MM.1S (cell line): ENCODE data around the gene SYT3.

Experiments
- DNase-seq: peaks from one replicate; pipeline ENCODE4 v3.0.0-alpha.2; 2015
- H2AFZ ChIP-seq: fragments of 300-600 bp; sonication (generic); 2 replicates; pipeline ENCODE4 v1.6.0; 2016; ENCODE audit warnings: antibody characterized with exemption, low read length
- H3F3A ChIP-seq: fragments of 300-600 bp; sonication (generic); 2 replicates; pipeline ENCODE4 v1.6.1; 2016; ENCODE audit warnings: mild to moderate bottlenecking, antibody characterized with exemption, low read length, moderate library complexity, mixed read lengths; ENCODE audit not compliant: insufficient read depth
- H3K27ac ChIP-seq: fragments of 300-600 bp; sonication (generic); 2 replicates; pipeline ENCODE4 v1.5.1; 2016; ENCODE audit warnings: mild to moderate bottlenecking, low read length
- H3K27me3 ChIP-seq: fragments of 300-600 bp; sonication (generic); replicated peaks from 2 replicates; pipeline ENCODE4 v1.6.0; 2016; ENCODE audit warnings: low read length; ENCODE audit not compliant: insufficient read depth
- H3K36me3 ChIP-seq: fragments of 300-600 bp; sonication (generic); replicated peaks from 2 replicates; pipeline ENCODE4 v1.6.1; 2016; ENCODE audit warnings: mild to moderate bottlenecking, low read length, mixed read lengths; ENCODE audit not compliant: insufficient read depth
- H3K4me1 ChIP-seq: fragments of 300-600 bp; sonication (generic); 2 replicates; pipeline ENCODE4 v1.6.1; 2016; ENCODE audit warnings: low read length, mixed read lengths
- H3K4me2 ChIP-seq: fragments of 300-600 bp; sonication (generic); 2 replicates; pipeline ENCODE4 v1.6.0; 2016; ENCODE audit warnings: low read depth, low read length
- H3K4me3 ChIP-seq: fragments of 300-600 bp; sonication (generic); 2 replicates; pipeline ENCODE4 v1.5.1; 2016; ENCODE audit warnings: low read length, mixed read lengths
- H3K79me2 ChIP-seq: fragments of 300-600 bp; sonication (generic); 2 replicates; pipeline ENCODE4 v1.6.1; 2016; ENCODE audit warnings: mixed run types, low read length, mixed read lengths
- H3K9ac ChIP-seq: fragments of 300-600 bp; sonication (generic); 2 replicates; pipeline ENCODE4 v1.6.1; 2016; ENCODE audit warnings: low read length, mixed read lengths
- H3K9me2 ChIP-seq: fragments of 300-600 bp; sonication (generic); replicated peaks from 2 replicates; pipeline ENCODE4 v1.6.1; 2016; ENCODE audit warnings: mild to moderate bottlenecking, low read length, mixed read lengths; ENCODE audit not compliant: insufficient read depth
- H3K9me3 ChIP-seq: fragments of 300-600 bp; sonication (generic); replicated peaks from 2 replicates; pipeline ENCODE4 v1.6.1; 2016; ENCODE audit warnings: mild to moderate bottlenecking, low read length, mixed read lengths; ENCODE audit not compliant: insufficient read depth
- H4K20me1 ChIP-seq: fragments of 300-600 bp; sonication (generic); 2 replicates; pipeline ENCODE4 v1.6.1; 2016; ENCODE audit warnings: mild to moderate bottlenecking, low read length, moderate library complexity, mixed read lengths; ENCODE audit not compliant: insufficient read depth
- EZH2 ChIP-seq: fragments of 300-600 bp; sonication (generic); optimal IDR thresholded peaks from 2 replicates; pipeline ENCODE3; 2017; ENCODE audit warnings: low read depth, mild to moderate bottlenecking, antibody characterized with exemption, low read length, mixed read lengths
- EZH2phosphoT487 ChIP-seq: fragments of 300-600 bp; sonication (generic); IDR thresholded peaks from 2 replicates; pipeline ENCODE4 v1.6.1; 2018; ENCODE audit warnings: antibody characterized with exemption, low read length
- TF ChIP-seq, protein P1 (sequence below): fragments of 300-600 bp; sonication (generic); IDR thresholded peaks from 2 replicates; pipeline ENCODE4 v1.5.1; 2016; ENCODE audit warnings: antibody characterized with exemption, low read length, mixed read lengths

Gene SYT3

DNA sequence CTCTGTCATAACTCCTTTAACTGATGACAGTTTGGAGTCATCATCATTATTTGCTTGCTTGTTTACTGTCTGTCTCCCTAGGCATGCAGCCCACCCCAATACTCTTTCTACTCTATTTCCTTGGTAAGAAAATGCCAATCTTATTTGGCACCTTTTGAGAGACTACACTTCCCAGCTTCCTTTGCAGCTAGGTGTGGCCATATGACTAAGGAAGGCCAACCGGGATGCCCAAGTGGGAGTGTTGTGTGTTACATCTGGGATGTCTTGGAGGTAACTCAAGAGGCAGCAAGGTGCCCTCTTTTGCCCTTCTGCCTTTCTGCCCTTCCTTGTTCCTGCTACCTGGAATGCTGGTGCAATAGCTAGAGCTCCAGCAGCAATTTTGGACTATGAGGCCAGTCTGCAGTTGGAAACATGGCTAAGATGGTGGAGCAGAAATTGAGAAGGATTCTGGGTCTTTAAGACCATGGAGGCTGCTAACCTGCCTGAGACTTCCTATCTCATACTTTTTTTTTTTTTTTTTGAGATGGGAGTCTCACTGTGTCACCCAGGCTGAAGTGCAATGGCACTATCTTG, 37.0 kb upstream of the SYT3 start:
- DNase-seq, result no peak
- Histone ChIP-seq H3K27ac (no peak overlapping the region), H3K9ac (no peak overlapping the region), H3K4me3 (no peak overlapping the region), H3K4me2 (no peak overlapping the region), H3K27me3 (peaks cover 58% of the 10 kb centered on the region), H3K9me3 (no peaks in the 10 kb centered on the region), H2AFZ (no peak overlapping the region), H3K4me1 (no peaks in the 10 kb centered on the region), H3K79me2 (no peaks in the 10 kb centered on the region), H3K9me2 (no peaks in the 10 kb centered on the region), H3K36me3 (no peaks in the 10 kb centered on the region), H3F3A (no peaks in the 10 kb centered on the region), H4K20me1 (no peaks in the 10 kb centered on the region)
- no peak for TF ChIP-seq EZH2
- TF ChIP-seq, protein P1, sequence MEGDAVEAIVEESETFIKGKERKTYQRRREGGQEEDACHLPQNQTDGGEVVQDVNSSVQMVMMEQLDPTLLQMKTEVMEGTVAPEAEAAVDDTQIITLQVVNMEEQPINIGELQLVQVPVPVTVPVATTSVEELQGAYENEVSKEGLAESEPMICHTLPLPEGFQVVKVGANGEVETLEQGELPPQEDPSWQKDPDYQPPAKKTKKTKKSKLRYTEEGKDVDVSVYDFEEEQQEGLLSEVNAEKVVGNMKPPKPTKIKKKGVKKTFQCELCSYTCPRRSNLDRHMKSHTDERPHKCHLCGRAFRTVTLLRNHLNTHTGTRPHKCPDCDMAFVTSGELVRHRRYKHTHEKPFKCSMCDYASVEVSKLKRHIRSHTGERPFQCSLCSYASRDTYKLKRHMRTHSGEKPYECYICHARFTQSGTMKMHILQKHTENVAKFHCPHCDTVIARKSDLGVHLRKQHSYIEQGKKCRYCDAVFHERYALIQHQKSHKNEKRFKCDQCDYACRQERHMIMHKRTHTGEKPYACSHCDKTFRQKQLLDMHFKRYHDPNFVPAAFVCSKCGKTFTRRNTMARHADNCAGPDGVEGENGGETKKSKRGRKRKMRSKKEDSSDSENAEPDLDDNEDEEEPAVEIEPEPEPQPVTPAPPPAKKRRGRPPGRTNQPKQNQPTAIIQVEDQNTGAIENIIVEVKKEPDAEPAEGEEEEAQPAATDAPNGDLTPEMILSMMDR, result no peak
- no peak for TF ChIP-seq EZH2phosphoT487

DNA sequence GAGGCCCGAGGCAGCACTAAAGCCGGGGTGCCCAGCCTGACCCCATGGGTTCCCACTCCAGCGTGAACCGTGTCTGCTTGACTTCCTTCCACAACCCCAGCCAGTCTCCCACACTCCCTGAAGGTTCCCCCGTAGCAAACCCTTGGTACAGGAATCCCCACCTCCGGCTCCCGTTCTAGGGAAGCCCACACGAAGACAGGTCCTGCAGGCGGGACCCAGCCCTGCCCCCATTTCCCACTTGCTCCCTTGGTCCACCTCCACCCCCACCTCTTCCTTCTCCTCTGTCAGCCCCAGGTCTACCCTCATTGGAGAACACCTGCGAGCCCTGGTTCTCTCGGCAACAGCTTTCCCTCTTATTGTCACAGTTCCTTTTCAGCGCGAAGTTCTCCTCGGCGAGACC, 33.4 kb upstream of the SYT3 start:
- TF ChIP-seq EZH2phosphoT487, result no peak
- TF ChIP-seq EZH2, result no peak
- TF ChIP-seq, protein P1, result no peak
- Histone ChIP-seq H3F3A (no peaks in the 10 kb centered on the region), H3K79me2 (no peaks in the 10 kb centered on the region), H4K20me1 (no peaks in the 10 kb centered on the region), H3K9me2 (no peaks in the 10 kb centered on the region), H3K9me3 (no peaks in the 10 kb centered on the region), H2AFZ (no peak overlapping the region), H3K4me2 (no peak overlapping the region), H3K4me3 (no peak overlapping the region), H3K36me3 (no peaks in the 10 kb centered on the region), H3K4me1 (no peaks in the 10 kb centered on the region), H3K9ac (no peak overlapping the region), H3K27me3 (peaks cover 55% of the 10 kb centered on the region), H3K27ac (no peak overlapping the region)
- DNase-seq, result no peak

GRCh38 chr19:50670102-50670380, 30.4 kb upstream of the SYT3 start:
- H3K4me2 ChIP-seq, result no peak overlapping the region
- TF ChIP-seq, protein P1, result no peak
- TF ChIP-seq EZH2phosphoT487 (no peak), EZH2 (no peak)
- no peak for DNase-seq
- no peaks in the 10 kb centered on the region for H3K4me1 ChIP-seq
- H3K4me3 ChIP-seq, result no peak overlapping the region
- no peaks in the 10 kb centered on the region for H3K9me3 ChIP-seq
- no peak overlapping the region for H3K9ac ChIP-seq
- H2AFZ ChIP-seq, result no peak overlapping the region
- H3K27ac ChIP-seq, result no peak overlapping the region
- no peaks in the 10 kb centered on the region for H3K36me3 ChIP-seq
- no peaks in the 10 kb centered on the region for H4K20me1 ChIP-seq
- H3K79me2 ChIP-seq, result no peaks in the 10 kb centered on the region
- H3K27me3 ChIP-seq, result peaks cover 56% of the 10 kb centered on the region
- no peaks in the 10 kb centered on the region for H3K9me2 ChIP-seq
- no peaks in the 10 kb centered on the region for H3F3A ChIP-seq
